GM19238 (cell line): ENCODE results near the gene SLC16A2.
"Not testable (repeated sequence)": the region's sequence is repeated elsewhere in the genome, so short reads cannot be mapped to it uniquely, and the experiment has no call there.

Experiments
- DNase-seq: peaks from one replicate; pipeline ENCODE4 v3.0.0; 2011; ENCODE audit warnings: low spot score; ENCODE audit not compliant: insufficient read length

The SLC16A2 gene

GRCh38 chrX:74506317-74507115 is 85.2 kb downstream of the SLC16A2 start:
- DNase-seq: no peak

- DNase-seq: no peak
These were observed 85.9 kb downstream of the SLC16A2 start for GRCh38 chrX:74507191-74507590.

GRCh38 chrX:74509989-74510388 is 88.7 kb downstream of the SLC16A2 start:
- no peak for DNase-seq

GRCh38 chrX:74510401-74510800 is 89.1 kb downstream of the SLC16A2 start:
- DNase-seq: no peak

- no peak for DNase-seq
These were observed 90.4 kb downstream of the SLC16A2 start for GRCh38 chrX:74511704-74512103.

- DNase-seq: no peak
These were observed 93.1 kb downstream of the SLC16A2 start for GRCh38 chrX:74514384-74514783.

- DNase-seq: no peak
These were observed 94.1 kb downstream of the SLC16A2 start for GRCh38 chrX:74515356-74515755.

- DNase-seq: not testable (repeated sequence)
These were observed 94.7 kb downstream of the SLC16A2 start for GRCh38 chrX:74516013-74516412.

- no peak for DNase-seq
These were observed 98.6 kb downstream of the SLC16A2 start for GRCh38 chrX:74519870-74520269.

- DNase-seq: no peak
These were observed 99.0 kb downstream of the SLC16A2 start for GRCh38 chrX:74520291-74520690.

GRCh38 chrX:74520896-74521295 is 99.6 kb downstream of the SLC16A2 start:
- no peak for DNase-seq

GRCh38 chrX:74521961-74522751 is 100.9 kb downstream of the SLC16A2 start:
- no peak for DNase-seq

GRCh38 chrX:74523224-74523623 is 101.9 kb downstream of the SLC16A2 start:
- no peak for DNase-seq

- DNase-seq: no peak
These were observed 102.8 kb downstream of the SLC16A2 start for GRCh38 chrX:74523870-74524735.

- DNase-seq: no peak
These were observed 103.8 kb downstream of the SLC16A2 start for GRCh38 chrX:74525116-74525515.

GRCh38 chrX:74526764-74527163 is 105.5 kb downstream of the SLC16A2 start:
- DNase-seq: no peak

GRCh38 chrX:74527350-74527749 is 106.1 kb downstream of the SLC16A2 start:
- no peak for DNase-seq

- no peak for DNase-seq
These were observed 108.0 kb downstream of the SLC16A2 start for GRCh38 chrX:74529311-74529710.

GRCh38 chrX:74531081-74531480 is 109.8 kb downstream of the SLC16A2 start:
- no peak for DNase-seq

GRCh38 chrX:74534569-74535038 is 113.3 kb downstream of the SLC16A2 start:
- no peak for DNase-seq

- no peak for DNase-seq
These were observed 113.8 kb downstream of the SLC16A2 start for GRCh38 chrX:74535086-74535407.
